Adrenal gland (tissue), 5 donors: ENCODE data around the gene KIF22.

Experiments used
- POLR2A ChIP-seq, 2 donors: fragments of 450-650 bp; IDR thresholded peaks; one replicate each; pipeline ENCODE4 v1.6.1; 2017; ENCODE audit warnings: antibody characterized with exemption in 2 of 2, mild to moderate bottlenecking in 2 of 2, moderate library complexity in 1 of 2
- TF ChIP-seq, protein P1 (sequence below), 6 experiments: fragments of 450-650 bp in 4 of 6; fragments of 200-600 bp in 2 of 6; sonication (generic) in 1 of 6; IDR thresholded peaks; 1 replicate in 5 of 6; 2 replicates in 1 of 6; pipeline versions ENCODE4 v1.5.1 to v1.8.0; 2016 to 2021; ENCODE audit warnings: antibody characterized with exemption in 6 of 6, mild to moderate bottlenecking in 2 of 6, moderate library complexity in 1 of 6
- donor health status: DM: no; HTN: no; CAD: no.

DNA sequence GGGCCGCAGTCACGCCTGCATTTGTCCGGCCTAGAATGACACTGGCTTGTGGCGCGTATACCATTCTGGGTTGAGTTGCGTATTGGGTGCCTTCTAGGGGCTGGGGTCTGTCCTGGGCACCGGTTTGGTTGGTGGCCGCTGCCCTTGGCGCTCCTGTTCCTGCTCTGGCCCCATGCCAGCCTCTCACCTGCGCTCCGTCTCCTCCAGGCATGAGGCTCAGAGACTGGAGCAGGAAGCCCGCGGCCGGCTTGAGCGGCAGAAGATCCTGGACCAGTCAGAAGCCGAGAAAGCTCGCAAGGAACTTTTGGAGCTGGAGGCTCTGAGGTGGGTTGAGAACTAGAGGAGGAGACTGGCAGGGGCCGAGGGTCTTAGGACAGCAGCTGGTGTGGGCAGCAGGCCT, 55.1 kb downstream of the KIF22 start:
- TF ChIP-seq, protein P1, sequence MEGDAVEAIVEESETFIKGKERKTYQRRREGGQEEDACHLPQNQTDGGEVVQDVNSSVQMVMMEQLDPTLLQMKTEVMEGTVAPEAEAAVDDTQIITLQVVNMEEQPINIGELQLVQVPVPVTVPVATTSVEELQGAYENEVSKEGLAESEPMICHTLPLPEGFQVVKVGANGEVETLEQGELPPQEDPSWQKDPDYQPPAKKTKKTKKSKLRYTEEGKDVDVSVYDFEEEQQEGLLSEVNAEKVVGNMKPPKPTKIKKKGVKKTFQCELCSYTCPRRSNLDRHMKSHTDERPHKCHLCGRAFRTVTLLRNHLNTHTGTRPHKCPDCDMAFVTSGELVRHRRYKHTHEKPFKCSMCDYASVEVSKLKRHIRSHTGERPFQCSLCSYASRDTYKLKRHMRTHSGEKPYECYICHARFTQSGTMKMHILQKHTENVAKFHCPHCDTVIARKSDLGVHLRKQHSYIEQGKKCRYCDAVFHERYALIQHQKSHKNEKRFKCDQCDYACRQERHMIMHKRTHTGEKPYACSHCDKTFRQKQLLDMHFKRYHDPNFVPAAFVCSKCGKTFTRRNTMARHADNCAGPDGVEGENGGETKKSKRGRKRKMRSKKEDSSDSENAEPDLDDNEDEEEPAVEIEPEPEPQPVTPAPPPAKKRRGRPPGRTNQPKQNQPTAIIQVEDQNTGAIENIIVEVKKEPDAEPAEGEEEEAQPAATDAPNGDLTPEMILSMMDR (IDR thresholded peaks at IDR 0.05), result no peak
- TF ChIP-seq POLR2A (IDR thresholded peaks at IDR 0.05), result no peak
